AG08396 (cell line): Measurements from ENCODE around the gene BAZ1B.
"Not testable (repeated sequence)": the region's sequence is repeated elsewhere in the genome, so short reads cannot be mapped to it uniquely, and the experiment has no call there.

Source experiments
- DNase-seq: peaks from one replicate; pipeline ENCODE4 v3.0.0; 2012; ENCODE audit warnings: low spot score, mixed read lengths

Gene BAZ1B

DNA sequence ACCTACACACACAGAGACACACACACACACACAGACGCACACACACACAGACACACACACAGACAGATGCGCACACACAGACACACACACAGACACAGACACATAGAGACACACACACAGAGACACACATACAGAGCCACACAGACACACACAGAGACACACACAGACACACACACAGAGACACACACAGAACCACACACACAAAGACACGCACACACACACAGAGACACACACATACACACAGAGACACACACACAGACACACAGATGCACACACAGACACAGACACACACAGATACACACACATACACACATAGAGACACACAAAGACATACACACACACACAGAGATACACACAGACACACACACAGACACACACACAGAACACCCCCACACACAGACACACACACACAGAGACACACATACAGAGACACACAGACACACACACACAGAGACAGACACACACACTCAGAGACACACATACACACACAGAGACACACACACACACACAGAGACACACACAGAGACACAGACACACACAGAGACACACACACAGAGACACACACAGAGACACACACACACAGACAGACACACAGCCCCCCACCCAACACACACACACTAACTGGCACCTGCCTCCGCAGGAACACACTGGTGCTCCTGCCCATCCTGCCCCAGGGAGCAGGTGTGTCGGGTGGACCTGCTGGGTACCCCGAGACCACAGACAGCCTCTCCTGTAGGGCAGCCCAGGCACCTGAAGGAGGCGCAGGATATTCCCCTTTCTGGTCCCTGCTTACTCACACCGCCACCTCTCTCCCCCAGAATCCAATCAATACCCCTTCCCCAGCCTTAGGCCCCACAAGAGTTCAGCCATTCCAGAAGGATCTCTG, 93.9 kb downstream of the BAZ1B start:
- DNase-seq = no peak

DNA sequence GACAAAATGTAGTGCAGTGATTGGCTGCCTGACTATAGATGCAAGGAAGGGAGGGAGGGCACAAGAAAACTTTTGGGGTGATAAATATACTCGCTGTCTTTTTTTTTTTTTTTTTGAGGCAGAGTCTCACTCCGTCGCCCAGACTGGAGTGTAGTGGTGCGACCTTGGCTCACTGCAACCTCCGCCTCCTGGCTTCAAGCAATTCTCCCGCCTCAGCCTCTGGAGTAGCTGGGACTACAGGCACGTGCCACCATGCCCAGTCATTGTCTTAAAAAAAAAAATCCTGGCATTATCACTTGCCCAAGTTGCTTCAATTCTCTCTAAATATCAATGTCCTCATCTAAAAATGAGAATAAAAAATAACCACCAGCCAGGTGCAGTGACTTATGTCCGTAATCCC, 96.1 kb downstream of the BAZ1B start:
- no peak for DNase-seq

GRCh38 chr7:73425356-73425983, 96.6 kb downstream of the BAZ1B start:
- no peak for DNase-seq

GRCh38 chr7:73424489-73424885, 97.6 kb downstream of the BAZ1B start:
- DNase-seq = no peak

DNA sequence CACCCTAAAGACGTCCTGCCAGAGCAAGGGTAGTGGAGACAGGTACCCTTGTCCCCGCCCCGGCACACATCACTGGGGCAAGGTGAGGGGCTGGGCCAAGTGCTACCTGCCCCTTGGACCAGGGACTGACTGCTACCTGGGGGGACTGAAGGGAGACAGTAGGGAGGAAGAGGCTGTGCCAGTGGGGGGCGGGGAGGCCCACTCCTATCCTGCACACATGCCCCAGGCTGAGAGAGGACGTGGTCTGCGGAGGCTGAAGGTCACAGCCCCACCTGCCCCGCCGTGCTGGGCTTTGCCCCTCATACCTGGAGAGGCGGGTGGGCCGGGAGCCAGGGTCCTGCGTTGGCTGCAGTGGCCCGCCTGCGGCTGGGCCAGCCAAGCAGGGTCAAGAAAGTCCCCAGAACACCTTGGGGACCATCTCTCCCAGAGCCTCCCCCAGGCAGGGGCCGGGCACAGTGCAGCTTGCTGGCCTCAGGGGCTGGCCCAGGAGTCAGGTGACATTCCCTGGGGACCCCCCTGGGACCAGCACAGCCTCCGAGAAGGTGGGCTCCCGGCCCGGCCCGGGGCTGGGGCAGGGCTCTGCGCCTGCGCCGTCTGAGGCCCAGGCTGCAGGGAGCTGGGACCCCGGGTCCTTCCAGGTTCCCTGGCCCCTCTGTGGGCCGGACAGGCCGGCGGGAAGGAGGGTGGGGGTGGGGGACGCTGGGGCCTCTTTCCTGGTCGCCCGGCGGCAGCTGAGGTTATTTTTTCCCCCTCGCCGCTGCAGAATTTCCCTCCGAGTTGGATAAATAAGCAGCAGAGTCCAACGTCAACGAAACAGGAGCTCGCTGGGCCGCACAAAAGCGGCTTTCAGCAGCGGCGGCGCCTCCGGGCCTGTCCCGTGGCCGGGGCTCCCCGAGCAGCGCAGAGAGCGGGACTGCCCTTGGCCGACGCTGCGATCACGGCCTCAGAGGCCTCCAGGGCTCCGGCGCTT, 98.3 kb downstream of the BAZ1B start:
- no peak for DNase-seq

GRCh38 chr7:73420610-73421009, 101.5 kb downstream of the BAZ1B start:
- DNase-seq = not testable (repeated sequence)

DNA sequence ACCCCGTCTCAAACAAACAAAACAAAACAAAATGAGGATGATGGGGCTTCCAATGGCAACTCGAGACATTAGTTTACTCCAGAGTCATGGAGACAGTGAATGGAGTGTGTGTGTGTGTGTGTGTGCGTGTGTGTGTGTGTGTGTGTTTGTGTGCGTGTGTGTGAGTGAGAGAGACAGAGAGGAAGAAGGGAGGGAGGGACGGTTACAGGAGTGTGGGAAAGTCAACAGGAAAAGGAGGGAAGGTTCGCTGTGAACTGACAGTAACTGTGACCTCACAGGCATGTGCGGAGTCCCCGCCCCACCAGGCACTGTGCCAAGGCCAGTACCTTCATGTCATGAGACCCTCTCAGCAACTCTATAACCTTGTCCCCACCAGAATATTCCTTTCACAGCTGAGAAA, 102.1 kb downstream of the BAZ1B start:
- DNase-seq = not testable (repeated sequence)

- no peak for DNase-seq
Measured at GRCh38 chr7:73418113-73418703, 103.9 kb downstream of the BAZ1B start.

DNA sequence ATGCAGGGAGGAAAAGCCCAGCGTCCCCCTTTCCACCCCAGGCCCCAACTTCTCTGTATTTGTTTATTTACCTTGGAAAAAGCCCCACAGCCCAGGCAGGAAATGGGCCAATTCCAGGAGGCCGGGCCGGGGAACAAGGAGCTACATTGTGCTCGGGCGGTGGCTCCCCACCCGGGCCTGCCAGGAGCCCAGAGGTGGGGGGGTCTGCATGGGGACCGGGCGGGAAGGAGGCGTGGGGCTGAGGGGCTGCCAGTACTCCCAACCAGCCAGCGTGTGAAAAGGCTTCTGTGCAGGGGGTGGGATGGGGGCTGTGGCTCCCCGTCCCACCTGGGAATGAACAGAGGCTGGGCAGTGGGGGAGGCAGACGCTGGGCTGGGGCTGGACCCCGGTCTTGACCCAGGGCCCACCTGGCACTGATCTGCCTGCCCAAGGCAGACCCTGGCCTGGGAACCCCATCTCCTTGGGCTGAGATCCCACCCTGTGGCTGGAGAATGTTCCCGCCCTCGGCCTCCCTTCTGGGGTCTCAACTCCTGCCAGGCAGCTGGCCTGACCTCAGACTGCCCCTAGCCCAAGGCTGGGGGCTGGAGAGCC, 111.5 kb downstream of the BAZ1B start:
- DNase-seq = not testable (repeated sequence)

GRCh38 chr7:73404860-73405259, 117.2 kb downstream of the BAZ1B start:
- not testable (repeated sequence) for DNase-seq

- peak; percentile 77 for DNase-seq
Measured at GRCh38 chr7:73399185-73400050, 122.7 kb downstream of the BAZ1B start.

DNA sequence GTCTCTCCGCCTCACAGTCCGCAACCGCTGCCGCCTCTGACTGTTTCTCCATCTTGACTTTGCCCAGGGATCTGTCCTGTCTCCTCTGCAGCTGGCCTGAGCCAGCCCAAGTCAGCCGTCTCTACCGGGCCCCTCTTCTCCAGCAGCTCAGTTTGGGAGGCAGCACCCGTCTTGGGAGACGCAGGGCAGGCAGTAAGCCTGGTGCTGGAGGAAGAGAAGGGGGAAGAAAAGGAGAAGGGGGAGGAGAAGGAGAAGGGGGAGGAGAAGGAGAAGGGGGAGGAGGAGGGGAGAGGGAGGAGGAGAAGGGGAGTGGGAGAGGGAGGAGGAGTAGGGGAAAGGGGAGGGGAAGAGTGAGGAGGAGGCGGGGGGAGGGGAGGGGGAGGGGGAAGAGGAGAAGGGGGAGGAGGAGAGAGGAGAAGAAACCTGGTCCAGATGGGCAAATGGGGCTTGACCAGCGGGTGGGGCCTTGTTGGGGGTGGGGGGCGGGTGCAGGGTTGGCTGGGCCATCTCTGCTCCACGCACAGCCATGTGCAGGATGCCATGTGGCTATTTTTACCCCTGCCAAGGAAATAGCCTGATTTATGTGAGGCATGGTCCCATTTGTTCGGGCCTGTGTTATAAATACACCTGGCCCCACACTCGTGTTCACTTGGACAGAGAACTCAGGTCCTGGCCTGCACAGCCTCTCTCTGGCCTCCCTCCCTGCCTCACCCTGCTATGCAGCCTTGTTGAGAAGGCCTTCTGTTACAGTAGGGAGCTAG, 124.4 kb downstream of the BAZ1B start:
- DNase-seq = no peak

DNA sequence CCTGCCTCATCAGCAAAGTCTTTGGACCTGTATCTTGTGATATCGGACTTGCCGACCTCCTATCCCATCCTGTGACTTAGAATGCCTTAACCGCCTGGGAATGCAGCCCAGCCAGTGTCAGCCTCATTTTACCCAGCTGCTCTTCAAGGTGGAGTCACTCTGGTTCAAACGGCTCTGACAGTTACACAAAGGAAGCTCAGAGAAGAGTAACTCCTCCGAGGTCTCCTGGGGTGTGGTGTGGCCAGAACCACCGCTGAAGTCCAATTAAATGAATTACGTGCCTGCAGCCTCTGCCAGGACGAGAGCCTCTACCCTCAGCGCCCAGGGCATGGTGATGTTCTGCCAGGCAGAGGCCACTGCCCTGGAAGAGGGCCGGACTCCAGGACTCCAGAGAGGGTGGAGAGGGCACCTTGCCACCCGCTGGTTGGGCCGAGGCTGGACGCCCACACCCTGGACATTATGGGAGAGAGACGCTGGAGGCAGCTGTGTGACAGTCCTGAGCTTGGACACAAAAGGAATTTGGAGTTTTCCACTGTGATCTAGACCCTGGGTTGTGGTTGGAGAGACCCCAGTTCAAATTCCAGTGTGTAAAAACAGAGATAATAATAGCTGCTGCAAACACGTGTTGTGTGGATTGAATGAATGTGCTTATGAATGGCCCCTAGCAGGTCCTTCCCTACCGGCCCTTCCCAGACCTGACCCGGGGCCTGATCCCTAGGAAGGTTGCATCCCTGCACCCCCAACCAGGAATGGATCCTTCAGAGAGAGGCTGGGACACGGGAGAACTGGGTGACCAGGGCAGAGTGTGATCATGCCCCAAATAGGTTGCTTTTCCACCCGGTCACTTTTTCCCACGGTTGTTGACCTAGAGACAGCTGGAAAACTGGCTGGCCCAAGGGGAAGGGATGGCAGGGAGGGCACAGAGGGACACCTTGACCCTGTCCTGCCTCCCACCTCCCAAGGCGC, 126.3 kb downstream of the BAZ1B start:
- DNase-seq = no peak

DNA sequence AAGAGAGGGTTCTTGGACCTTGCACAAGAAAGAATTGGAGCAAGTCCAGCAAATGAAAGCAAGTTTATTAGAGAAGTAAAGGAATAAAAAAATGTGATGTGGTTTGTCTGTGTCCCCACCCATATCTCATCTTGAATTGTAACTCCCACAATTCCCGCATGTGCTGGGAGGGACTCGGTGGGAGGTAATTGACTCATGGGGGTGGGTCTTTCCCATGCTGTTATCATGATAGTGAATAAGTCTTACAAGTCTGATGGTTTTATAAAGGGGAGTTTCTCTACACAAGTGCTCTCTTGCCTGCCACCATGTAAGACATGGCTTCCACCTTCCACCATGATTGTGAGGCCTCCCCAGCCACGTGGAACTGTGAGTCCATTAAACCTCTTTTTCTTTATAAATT, 127.7 kb downstream of the BAZ1B start:
- DNase-seq = no peak

- DNase-seq = no peak
Measured at GRCh38 chr7:73391396-73391795, 130.7 kb downstream of the BAZ1B start.
